Measurements from ENCODE around the gene LACRT. TPM values are rescaled to one million over a fixed set of nuclear protein-coding genes. Genes with fewer than 3 reads are reported as not detected.

Gene LACRT
- total and polyA plus RNA-seq, 2 of the 8 experiments (the other 6 are each of a cell fraction or from before 2014, with no cell fraction given): not detected

DNA sequence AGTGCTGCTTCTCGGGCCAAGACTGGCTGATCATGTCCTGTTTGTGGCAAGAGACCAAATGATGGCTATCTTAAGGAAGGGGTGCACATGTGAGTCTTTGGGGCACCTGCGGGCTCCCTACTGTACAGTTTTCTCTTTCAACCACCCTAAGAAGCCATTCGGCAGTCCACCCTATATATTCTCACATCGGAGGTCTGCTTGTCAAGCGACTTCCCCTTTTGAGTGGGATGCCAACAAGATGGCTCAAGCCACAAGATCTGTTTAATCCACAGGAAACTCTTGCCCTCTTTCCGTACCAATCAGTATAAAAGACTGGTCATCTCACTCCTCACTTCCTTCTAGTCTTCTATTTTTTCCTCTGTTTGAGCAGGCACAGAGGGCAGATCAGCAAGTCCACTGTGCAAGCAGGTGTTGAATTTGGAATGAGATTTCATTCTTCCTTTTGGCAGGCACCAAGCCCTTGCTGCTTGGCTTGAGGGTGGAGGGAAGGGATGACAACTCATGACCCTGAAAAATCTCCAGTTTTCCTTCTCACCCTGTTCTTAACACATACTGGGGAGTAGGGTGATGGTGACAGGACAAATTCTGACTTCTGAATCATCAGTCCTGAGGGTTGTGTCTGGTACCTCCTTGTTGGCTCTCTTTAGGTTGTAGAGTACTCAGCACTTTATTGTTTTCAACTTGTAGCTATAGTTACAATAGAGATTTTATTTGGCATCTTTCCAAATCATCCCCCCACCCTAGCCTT is 17.6 kb downstream of the LACRT start (continued):
- no peak for TF ChIP-seq ZNF274 (IDR thresholded peaks at IDR 0.05; ENCODE audit: borderline replicate concordance, extremely low read depth, low read length)
- TF ChIP-seq HDAC6 (IDR thresholded peaks at IDR 0.05; ENCODE audit: low read depth, low read length): no peak
- TF ChIP-seq RXRA (IDR thresholded peaks at IDR 0.05; ENCODE audit: insufficient read depth, low read depth, low read length): no peak
- TF ChIP-seq SP4 (IDR thresholded peaks at IDR 0.05; ENCODE audit: low read length): no peak

All from H1 (cell line).